ENCODE measurements around the gene PRR18. TPM values are rescaled to one million over a fixed set of nuclear protein-coding genes. Genes with fewer than 3 reads are reported as not detected.

Gene PRR18, protein sequence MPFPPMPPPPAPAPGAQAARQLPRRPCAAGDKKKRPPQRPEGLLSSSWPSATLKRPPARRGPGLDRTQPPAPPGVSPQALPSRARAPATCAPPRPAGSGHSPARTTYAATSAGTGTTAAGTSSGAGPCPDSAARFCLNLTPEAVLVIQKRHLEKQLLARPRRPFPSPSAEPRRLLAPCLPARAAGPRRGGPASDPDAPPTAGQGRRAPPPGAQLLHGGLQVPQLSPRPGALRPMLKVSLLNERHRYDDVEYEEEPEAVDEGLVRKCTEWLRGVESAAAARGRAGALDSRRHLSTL
- not detected in 2 replicates for total RNA-seq (2014; rRNA removed; shearing (Covaris generic))

DNA sequence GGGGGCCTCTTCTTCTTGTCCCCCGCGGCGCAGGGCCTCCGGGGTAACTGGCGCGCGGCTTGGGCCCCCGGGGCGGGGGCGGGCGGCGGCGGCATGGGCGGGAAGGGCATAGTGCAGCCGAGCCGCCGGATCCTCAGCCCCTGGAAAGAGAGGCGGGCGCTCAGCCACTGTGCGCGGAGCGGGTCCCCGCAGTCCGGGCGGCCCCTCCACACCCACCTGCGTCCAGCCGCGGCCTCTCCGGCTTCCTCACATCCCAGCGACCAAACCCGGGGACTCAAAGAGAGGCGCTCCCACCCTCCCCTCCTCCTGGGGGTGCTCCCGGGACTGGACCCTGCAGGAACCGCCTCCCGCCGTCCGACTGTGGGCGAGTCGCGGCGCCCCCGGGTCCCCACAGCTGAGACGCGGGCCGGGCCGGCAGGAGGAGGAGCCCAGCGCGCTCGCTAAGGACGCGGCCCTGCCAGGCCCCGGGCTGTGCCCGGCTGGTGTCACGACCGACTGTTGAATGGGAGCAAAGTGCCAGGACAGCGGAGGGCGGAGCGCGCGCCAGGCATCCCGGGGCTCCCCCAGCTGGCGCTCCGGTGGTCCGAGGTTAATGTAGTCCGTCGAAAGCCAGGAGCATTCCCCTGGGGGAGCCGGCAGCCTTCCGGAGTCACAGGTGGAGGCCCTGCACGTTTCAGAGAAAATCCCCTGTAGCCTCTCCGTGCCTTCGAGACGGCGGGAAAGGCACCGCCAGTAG is at the start of gene PRR18:
Gene PRR18, minus strand, starts transcription at position 360 of the 736 bp plus-strand sequence. Its CDS starts 250 bp downstream, at position 110.

DNA sequence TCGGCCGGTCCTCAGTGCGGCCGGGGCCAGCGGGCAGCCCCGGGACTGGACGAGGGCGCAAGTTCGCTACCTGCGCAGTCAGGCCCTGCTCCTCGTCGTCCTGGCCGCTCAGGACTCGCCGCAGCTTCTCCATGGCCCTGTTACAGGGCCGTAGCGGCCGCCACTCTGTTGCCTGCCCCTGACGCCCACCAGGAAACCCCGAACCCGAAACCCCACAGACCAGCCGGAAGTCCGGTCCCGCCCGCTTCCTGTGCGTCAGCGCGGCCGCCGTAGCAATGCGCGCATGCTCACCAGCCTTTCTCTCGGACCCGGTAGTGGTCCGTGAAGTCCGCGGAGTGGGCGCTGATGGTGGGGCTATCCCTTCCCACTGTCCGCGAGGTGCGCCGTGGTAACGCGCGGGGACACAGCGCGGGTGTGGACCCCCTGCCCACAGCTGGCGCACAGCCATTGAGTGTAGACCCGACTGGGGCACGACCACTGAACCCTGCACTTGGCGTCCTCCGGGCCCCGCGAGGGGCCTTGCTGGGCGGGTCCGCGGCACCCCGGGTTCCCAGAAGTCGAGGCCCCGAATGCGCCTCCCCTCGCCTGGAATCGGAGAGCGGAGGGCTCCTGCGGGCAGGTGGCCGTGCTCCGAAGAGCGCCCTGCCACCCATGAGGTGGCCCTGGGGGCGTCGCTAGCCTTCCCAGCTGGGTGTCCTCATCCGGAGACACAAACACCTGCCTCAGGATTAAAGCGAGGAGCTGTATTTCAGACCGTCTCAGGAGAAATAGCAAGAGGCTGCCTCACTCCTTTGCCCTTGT is 34.4 kb upstream of the PRR18 start, which contains the start of gene SFT2D1:
Gene SFT2D1, minus strand, starts transcription at position 197 of the 801 bp plus-strand sequence. Its CDS starts 64 bp downstream, at position 133.

Other genes with a start within 250 kb of the PRR18 start
- gene TBXT, start 140.5 kb downstream of the PRR18 start, total RNA-seq (2014; rRNA removed; shearing (Covaris generic)) = not detected in 2 replicates
- gene SFT2D1, start 34.2 kb upstream of the PRR18 start, total RNA-seq (2014; rRNA removed; shearing (Covaris generic)) = 38.2 TPM in 2 replicates
- gene MPC1, start 74.5 kb upstream of the PRR18 start, total RNA-seq (2014; rRNA removed; shearing (Covaris generic)) = 11.6 and 18.2 TPM in 2 replicates